ENCODE measurements around the gene COL9A3.

COL9A3 gene

GRCh38 chr20:62769346-62770071 lies 47.3 kb upstream of the COL9A3 start:
- Histone ChIP-seq H3K36me3 (ENCODE audit: insufficient read depth, low read length) (no peaks in the 10 kb centered on the region), H3K9me3 (ENCODE audit: insufficient read depth, low read depth, low read length) (no peaks in the 10 kb centered on the region), H3K4me2 (ENCODE audit: low read depth, low read length, poor library complexity, severe bottlenecking) (no peak overlapping the region), H3K9ac (ENCODE audit: low read depth, low read length, poor library complexity, severe bottlenecking) (no peak overlapping the region), H2AFZ (ENCODE audit: low read length) (no peak overlapping the region), H3K9me2 (replicated peaks; ENCODE audit: low read depth, low read length) (no peaks in the 10 kb centered on the region), H3K4me1 (ENCODE audit: insufficient read depth, low read length, poor library complexity, severe bottlenecking) (peaks cover 9% of the 10 kb centered on the region), H3F3A (ENCODE audit: low read depth) (no peaks in the 10 kb centered on the region), H3K27me3 (ENCODE audit: insufficient read depth, low read length, poor library complexity, severe bottlenecking) (no peaks in the 10 kb centered on the region), H4K20me1 (ENCODE audit: insufficient read depth, low read length, poor library complexity, severe bottlenecking) (no peaks in the 10 kb centered on the region), H3K4me3 (ENCODE audit: low read length, poor library complexity, severe bottlenecking) (no peak overlapping the region), H3K79me2 (ENCODE audit: insufficient read depth, low read length) (no peaks in the 10 kb centered on the region)
- TF ChIP-seq EZH2phosphoT487 (IDR thresholded peaks at IDR 0.05; ENCODE audit: borderline replicate concordance): no peak
- no peak for TF ChIP-seq CTCF (conservative IDR thresholded peaks at IDR 0.05; ENCODE audit: low read length)

- H3K4me2 ChIP-seq (ENCODE audit: low read depth, low read length, poor library complexity, severe bottlenecking): no peak overlapping the region
- no peaks in the 10 kb centered on the region for H3K27me3 ChIP-seq (ENCODE audit: insufficient read depth, low read length, poor library complexity, severe bottlenecking)
- H2AFZ ChIP-seq (ENCODE audit: low read length): no peak overlapping the region
- H3K9me2 ChIP-seq (replicated peaks; ENCODE audit: low read depth, low read length): no peaks in the 10 kb centered on the region
- H3K79me2 ChIP-seq (ENCODE audit: insufficient read depth, low read length): no peaks in the 10 kb centered on the region
- no peak overlapping the region for H3K9ac ChIP-seq (ENCODE audit: low read depth, low read length, poor library complexity, severe bottlenecking)
- H3K36me3 ChIP-seq (ENCODE audit: insufficient read depth, low read length): no peaks in the 10 kb centered on the region
- no peaks in the 10 kb centered on the region for H4K20me1 ChIP-seq (ENCODE audit: insufficient read depth, low read length, poor library complexity, severe bottlenecking)
- peaks cover 17% of the 10 kb centered on the region for H3K4me1 ChIP-seq (ENCODE audit: insufficient read depth, low read length, poor library complexity, severe bottlenecking)
- H3F3A ChIP-seq (ENCODE audit: low read depth): no peaks in the 10 kb centered on the region
- no peak for TF ChIP-seq EZH2phosphoT487 (IDR thresholded peaks at IDR 0.05; ENCODE audit: borderline replicate concordance)
- no peak for TF ChIP-seq CTCF (conservative IDR thresholded peaks at IDR 0.05; ENCODE audit: low read length)
- no peak overlapping the region for H3K4me3 ChIP-seq (ENCODE audit: low read length, poor library complexity, severe bottlenecking)
- no peaks in the 10 kb centered on the region for H3K9me3 ChIP-seq (ENCODE audit: insufficient read depth, low read depth, low read length)
Observed at GRCh38 chr20:62770111-62770910, 46.5 kb upstream of the COL9A3 start.

- no peak overlapping the region for H3K4me2 ChIP-seq (ENCODE audit: low read depth, low read length, poor library complexity, severe bottlenecking)
- H3K4me3 ChIP-seq (ENCODE audit: low read length, poor library complexity, severe bottlenecking): no peak overlapping the region
- H3F3A ChIP-seq (ENCODE audit: low read depth): no peaks in the 10 kb centered on the region
- peaks cover 23% of the 10 kb centered on the region for H3K4me1 ChIP-seq (ENCODE audit: insufficient read depth, low read length, poor library complexity, severe bottlenecking)
- no peaks in the 10 kb centered on the region for H4K20me1 ChIP-seq (ENCODE audit: insufficient read depth, low read length, poor library complexity, severe bottlenecking)
- TF ChIP-seq EZH2phosphoT487 (IDR thresholded peaks at IDR 0.05; ENCODE audit: borderline replicate concordance): no peak
- TF ChIP-seq CTCF (conservative IDR thresholded peaks at IDR 0.05; ENCODE audit: low read length): no peak
- H3K79me2 ChIP-seq (ENCODE audit: insufficient read depth, low read length): no peaks in the 10 kb centered on the region
- H3K9me2 ChIP-seq (replicated peaks; ENCODE audit: low read depth, low read length): no peaks in the 10 kb centered on the region
- no peak overlapping the region for H3K9ac ChIP-seq (ENCODE audit: low read depth, low read length, poor library complexity, severe bottlenecking)
- no peaks in the 10 kb centered on the region for H3K27me3 ChIP-seq (ENCODE audit: insufficient read depth, low read length, poor library complexity, severe bottlenecking)
- no peaks in the 10 kb centered on the region for H3K36me3 ChIP-seq (ENCODE audit: insufficient read depth, low read length)
- H3K9me3 ChIP-seq (ENCODE audit: insufficient read depth, low read depth, low read length): no peaks in the 10 kb centered on the region
- no peak overlapping the region for H2AFZ ChIP-seq (ENCODE audit: low read length)
Observed at GRCh38 chr20:62770916-62771315, 45.9 kb upstream of the COL9A3 start.

All from Loucy (cell line).